H1 (cell line): ENCODE results near the gene NIPSNAP2. TPM values are rescaled to one million over a fixed set of nuclear protein-coding genes. Genes with fewer than 3 reads are reported as not detected.

ENCODE experiments used
- CHD7 ChIP-seq: fragments of 300-600 bp; sonication (generic); IDR thresholded peaks from 2 replicates; pipeline ENCODE4 v1.7.1; 2012; ENCODE audit warnings: low read length, moderate library complexity, mild to moderate bottlenecking, inconsistent platforms; ENCODE audit not compliant: insufficient replicate concordance
- CTCF ChIP-seq, 3 experiments: IDR thresholded peaks; 1 replicate in 2 of 3; 2 replicates in 1 of 3; pipeline versions ENCODE4 v1.5.1 to v1.6.1; 2011; ENCODE audit warnings: low read length in 3 of 3, mild to moderate bottlenecking in 3 of 3, inconsistent platforms in 2 of 3, low read depth in 1 of 3, moderate library complexity in 1 of 3; ENCODE audit not compliant: insufficient read depth in 1 of 3; ENCODE audit errors: control extremely low read depth in 1 of 3
- PHF8 ChIP-seq: fragments of 200-600 bp; sonication (generic); conservative IDR thresholded peaks from 2 replicates; pipeline ENCODE4 v1.7.1; 2012; ENCODE audit warnings: low read depth, mild to moderate bottlenecking, inconsistent platforms, low read length, moderate library complexity
- POLR2A ChIP-seq, 2 experiments: IDR thresholded peaks; 1 replicate in 1 of 2; 2 replicates in 1 of 2; pipeline ENCODE4 v1.6.1; 2011; ENCODE audit warnings: low read depth in 2 of 2, low read length in 2 of 2, mild to moderate bottlenecking in 2 of 2; ENCODE audit errors: control extremely low read depth in 1 of 2
- RAD21 ChIP-seq, 2 experiments: IDR thresholded peaks in 1 of 2; conservative IDR thresholded peaks in 1 of 2; 2 replicates each; pipeline ENCODE4 v1.6.1; 2011; ENCODE audit warnings: low read depth in 2 of 2, low read length in 2 of 2, improper control_type of control experiment in 1 of 2, inconsistent platforms in 1 of 2, mild to moderate bottlenecking in 1 of 2, moderate library complexity in 1 of 2
- SIRT6 ChIP-seq: IDR thresholded peaks from one replicate; pipeline ENCODE4 v1.7.1; 2012; ENCODE audit warnings: low read length, inconsistent platforms
- TAF1 ChIP-seq: IDR thresholded peaks from 2 replicates; pipeline ENCODE4 v1.6.1; 2011; ENCODE audit warnings: mild to moderate bottlenecking, low read depth, low read length
- TBP ChIP-seq: IDR thresholded peaks from 2 replicates; pipeline ENCODE4 v1.6.1; 2011; ENCODE audit warnings: low read depth, low read length, improper control_type of control experiment
- TCF12 ChIP-seq: IDR thresholded peaks from 2 replicates; pipeline ENCODE4 v1.6.1; 2011; ENCODE audit warnings: low read depth, mild to moderate bottlenecking, low read length
- polyA plus RNA-seq, 7 experiments: library from polyadenylated mRNA; depleted of rRNA in 3 of 7; stranded (reverse) in 5 of 7; unstranded in 2 of 7; fragments of >200 nt in 5 of 7; fragments of 200-250 nt in 2 of 7; gene quantifications; 1 replicate in 5 of 7; 2 replicates in 1 of 7; 4 replicates in 1 of 7; pipeline versions ENCODE4 v1.2.1 to v1.2.3, GENCODE V29; 2011 to 2013; ENCODE audit warnings: missing spikeins in 2 of 7, mixed read lengths in 2 of 7
- total RNA-seq: library from RNA; stranded (reverse); fragmentation: NEBNext Ultra II Directional; extraction: Animal tissue kit (Norgen Biotek cat#: 25700); gene quantifications from 2 replicates; pipeline ENCODE4 v1.2.1, GENCODE V29; 2021

Gene NIPSNAP2
- total and polyA plus RNA-seq, 2 of the 8 experiments (the other 6 are each of a cell fraction or from before 2014, with no cell fraction given): 31.1 to 45.2 TPM

GRCh38 chr7:55965100-55965470 is 700 bp downstream of the NIPSNAP2 start (continued):
- TF ChIP-seq CHD7 (no peak), TCF12 (no peak), CTCF (IDR thresholded peaks at IDR 0.05; ENCODE audit: control extremely low read depth in 1 of 3, insufficient read depth in 1 of 3, low read depth in 1 of 3, low read length in 3 of 3) (no peak), TAF1 (no peak), POLR2A (IDR thresholded peaks at IDR 0.05; ENCODE audit: control extremely low read depth in 1 of 2, low read depth in 2 of 2, low read length in 2 of 2) (peak in 1 of 2 experiments; percentile 18; a peak in 1 of 3 replicates), TBP (peak; percentile 26; the same call in 1 of the 2 replicates), RAD21 (IDR thresholded peaks at IDR 0.05 in 1 of 2, conservative IDR thresholded peaks at IDR 0.05 in 1 of 2; ENCODE audit: low read depth in 2 of 2, low read length in 2 of 2) (no peak), PHF8 (no peak), SIRT6 (no peak)
- TF ChIP-seq, all 59 proteins: peak for 2
